NCI-H1417 (cell line): ENCODE measurements around the gene PTPRK.

Source experiments
- DNase-seq, 3 experiments: peaks; one replicate each; lab custom pipeline; 2025; lab: John Stamatoyannopoulos, UW

Gene PTPRK

GRCh38 chr6:127924031-127924430 lies 596.4 kb downstream of the PTPRK start:
- DNase-seq, result no peak

GRCh38 chr6:127923135-127923534 lies 597.3 kb downstream of the PTPRK start:
- peak in 1 of 3 experiments; percentile 6 for DNase-seq

GRCh38 chr6:127921982-127922381 lies 598.4 kb downstream of the PTPRK start:
- DNase-seq, result no peak

- no peak for DNase-seq
Measured at GRCh38 chr6:127920804-127921203, 599.6 kb downstream of the PTPRK start.
